ENCODE measurements around the gene FAM53A.

DNA sequence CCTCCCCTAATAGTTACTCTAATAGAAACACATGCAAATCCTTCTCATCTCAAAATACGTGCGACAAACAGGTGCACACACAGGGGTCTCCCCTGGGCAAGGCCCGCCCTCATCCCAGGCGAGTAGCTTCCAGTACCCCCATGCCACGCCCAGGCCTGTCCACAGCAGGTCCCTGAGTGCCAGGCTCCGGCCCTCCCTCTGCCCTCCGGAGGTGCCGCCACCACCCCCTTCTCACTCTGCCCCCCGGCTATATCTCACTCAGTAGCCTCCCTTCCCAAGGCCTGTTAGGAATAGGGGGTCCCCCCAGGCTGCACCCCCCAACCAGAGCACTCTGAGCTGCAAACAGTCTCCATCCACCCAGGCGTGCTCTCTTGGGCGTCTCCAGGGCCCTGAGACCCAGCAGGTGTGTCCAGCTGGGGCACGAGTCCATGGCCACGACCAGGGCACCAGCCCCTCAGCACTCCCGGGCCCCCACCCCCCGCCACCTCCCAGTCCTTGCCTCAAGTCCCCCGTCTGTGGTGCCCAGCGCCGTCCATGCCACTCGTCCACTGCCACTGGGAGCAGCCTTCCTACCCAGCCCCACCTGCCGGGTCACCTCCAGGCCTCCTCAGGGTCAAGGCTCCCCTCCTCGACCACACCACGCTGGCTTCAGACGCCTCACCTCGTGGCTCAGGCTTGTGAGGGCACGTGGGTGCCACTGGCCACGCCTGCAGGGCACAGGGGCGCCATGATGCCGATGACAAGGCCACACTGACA is 41.7 kb downstream of the FAM53A start:
- TF ChIP-seq GATA3 (IDR thresholded peaks at IDR 0.05; ENCODE audit: low read depth, low read length): no peak
- TF ChIP-seq GATA2 (IDR thresholded peaks at IDR 0.05; ENCODE audit: low read depth, low read length): no peak
